CD4-positive, alpha-beta memory T cell (primary cell): ENCODE data around the gene ALG11. TPM values are rescaled to one million over a fixed set of nuclear protein-coding genes. Genes with fewer than 3 reads are reported as not detected.

Source experiments
- CTCF ChIA-PET: fragments of 350-600 bp; sonication (Branson Sonifier 250); formaldehyde crosslinking; loops from one replicate; lab custom pipeline; 2021; ENCODE audit warnings: inconsistent platforms; ENCODE audit not compliant: partially characterized antibody; lab: Charles Lee
- POLR2A ChIA-PET: fragments of 350-600 bp; sonication (Branson Sonifier 250); formaldehyde crosslinking; loops from one replicate; lab custom pipeline; 2021; ENCODE audit not compliant: partially characterized antibody; lab: Charles Lee
- DNase-seq, 5 donors: peaks; one replicate each; pipeline versions ENCODE4 v3.0.0 to v3.0.0-alpha.2; 2020 to 2022; ENCODE audit warnings: mixed read lengths in 1 of 5
- H3K27ac ChIP-seq: one replicate; pipeline ENCODE4 v1.7.0; 2013; ENCODE audit warnings: low read depth, low read length
- H3K27me3 ChIP-seq: 2 replicates; pipeline ENCODE4 v1.7.0; 2013; ENCODE audit warnings: mild to moderate bottlenecking, low read length, moderate library complexity; ENCODE audit not compliant: insufficient read depth
- H3K36me3 ChIP-seq: 2 replicates; pipeline ENCODE4 v1.7.0; 2013; ENCODE audit warnings: mild to moderate bottlenecking, low read length, moderate library complexity; ENCODE audit not compliant: insufficient read depth
- H3K4me1 ChIP-seq: 2 replicates; pipeline ENCODE4 v1.7.0; 2013; ENCODE audit warnings: mild to moderate bottlenecking, low read length, moderate library complexity; ENCODE audit not compliant: insufficient read depth
- H3K4me3 ChIP-seq, 2 donors: one replicate each; pipeline ENCODE4 v1.7.0; 2013; ENCODE audit warnings: low read length in 2 of 2, mild to moderate bottlenecking in 1 of 2
- H3K9me3 ChIP-seq, 2 donors: one replicate each; pipeline ENCODE4 v1.7.0; 2013; ENCODE audit warnings: low read length in 2 of 2, control low read depth in 1 of 2; ENCODE audit not compliant: control insufficient read depth in 1 of 2
- H3K27ac Mint-ChIP-seq, 7 donors: one replicate each; pipeline ENCODE4 v1.8.0; 2020 to 2021; ENCODE audit warnings: mixed read lengths in 7 of 7, mild to moderate bottlenecking in 6 of 7, inconsistent platforms in 3 of 7, moderate library complexity in 3 of 7
- H3K27me3 Mint-ChIP-seq, 2 donors: one replicate each; pipeline ENCODE4 v1.8.0; 2020 to 2021; ENCODE audit warnings: mixed read lengths in 2 of 2
- H3K36me3 Mint-ChIP-seq, 2 donors: one replicate each; pipeline ENCODE4 v1.8.0; 2020 to 2021; ENCODE audit warnings: mixed read lengths in 2 of 2, inconsistent platforms in 1 of 2, mild to moderate bottlenecking in 1 of 2
- H3K4me1 Mint-ChIP-seq, 4 donors: one replicate each; pipeline ENCODE4 v1.8.0; 2020 to 2021; ENCODE audit warnings: mixed read lengths in 4 of 4, mild to moderate bottlenecking in 1 of 4
- H3K4me3 Mint-ChIP-seq, 8 donors: one replicate each; pipeline ENCODE4 v1.8.0; 2020 to 2021; ENCODE audit warnings: mixed read lengths in 8 of 8, mild to moderate bottlenecking in 7 of 8, moderate library complexity in 6 of 8, inconsistent platforms in 3 of 8
- H3K9me3 Mint-ChIP-seq, 8 donors: one replicate each; pipeline ENCODE4 v1.8.0; 2020 to 2021; ENCODE audit warnings: mixed read lengths in 8 of 8, mild to moderate bottlenecking in 5 of 8, inconsistent platforms in 3 of 8, moderate library complexity in 1 of 8
- intact Hi-C: fragments of 100-400 bp; cut with micrococcal nuclease; formaldehyde crosslinking; loops from one replicate; pipeline ENCODE4 v1.15.1; 2023
- polyA plus RNA-seq, 2 donors: library from polyadenylated mRNA; unstranded; fragments of 300-500 nt; fragmentation: Illumina TruSeq; gene quantifications; one replicate each; pipeline ENCODE4 v1.2.3, GENCODE V29; 2021
- total RNA-seq, 2 experiments: library from RNA; stranded (reverse); gene quantifications; one replicate each; pipeline ENCODE4 v1.2.3, GENCODE V29; 2021

Gene ALG11
- total and polyA plus RNA-seq, 4 experiments from 2014 or later, result 23.3 to 42.2 (median 31.5) TPM

DNA sequence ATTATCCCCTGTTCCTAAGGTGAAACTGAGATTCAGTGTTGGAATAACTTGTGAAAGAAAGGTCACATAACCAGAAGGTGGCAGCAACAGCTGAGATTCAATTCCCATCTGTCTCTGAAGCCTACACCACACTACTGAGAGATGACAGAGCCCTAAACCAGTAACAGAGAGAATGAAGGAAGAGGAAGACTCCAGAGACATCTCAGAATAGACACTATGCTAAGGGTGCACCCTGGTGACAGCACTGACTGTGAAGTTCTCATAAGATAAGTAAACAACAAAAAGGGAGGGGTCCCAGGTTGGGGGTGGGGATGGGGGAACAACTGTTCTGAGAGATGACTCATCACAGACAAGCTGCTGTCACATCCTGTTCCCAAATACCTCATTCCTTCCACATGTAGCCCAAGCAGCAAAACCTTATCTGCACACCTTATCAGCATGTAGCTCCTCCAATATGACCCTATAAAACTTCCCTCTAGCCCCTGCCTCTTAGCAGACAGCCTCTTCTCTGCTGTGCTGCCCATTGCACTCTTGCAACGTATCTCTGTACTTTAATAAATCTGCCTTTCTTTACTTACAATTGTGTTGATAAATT is 58.8 kb downstream of the ALG11 start:
- no peaks in the 10 kb centered on the region for H3K4me1 ChIP-seq
- peaks cover 0 to 6% of the 10 kb centered on the region in 2 donors for H3K9me3 ChIP-seq
- H3K27ac Mint-ChIP-seq, result no peak overlapping the region
- DNase-seq, result peak in 1 of 5 donors; percentile 41
- peaks cover 18 to 26% of the 10 kb centered on the region in 2 donors for H3K27me3 Mint-ChIP-seq
- H3K36me3 Mint-ChIP-seq, result peaks cover 7% of the 10 kb centered on the region in 2 donors
- H3K27me3 ChIP-seq, result no peaks in the 10 kb centered on the region
- H3K36me3 ChIP-seq, result no peaks in the 10 kb centered on the region
- POLR2A ChIA-PET, result no interaction called here
- peaks cover 0 to 4% (median under 1%) of the 10 kb centered on the region in 4 donors for H3K4me1 Mint-ChIP-seq
- H3K27ac ChIP-seq, result no peak overlapping the region
- peaks cover 0 to 41% (median 33%) of the 10 kb centered on the region in 8 donors for H3K9me3 Mint-ChIP-seq
- H3K4me3 Mint-ChIP-seq, result no peak overlapping the region
- CTCF ChIA-PET, result interaction anchor here (1.3 kb wide), 1 partner anchor 34 kb away, joined by 3 read pairs; no protein-coding TSS in a partner anchor
- intact Hi-C loops, result no loop called here
- H3K4me3 ChIP-seq, result no peak overlapping the region

Other genes with a start within 250 kb of the ALG11 start
- 10 to 100 TPM; 23.6 to 24.3 TPM for gene DHRS12, start 208.2 kb upstream of the ALG11 start, total RNA-seq
- 10 to 100 TPM; 37.1 to 38.9 TPM for gene DHRS12, start 208.2 kb upstream of the ALG11 start, polyA plus RNA-seq
- gene TMEM272, start 167.2 kb upstream of the ALG11 start, total RNA-seq, result 1 to 10 TPM; 7.9 to 9.0 TPM
- under 1 TPM in 1 of 2 donors, not detected in 1; 0.41 TPM for gene TMEM272, start 167.2 kb upstream of the ALG11 start, polyA plus RNA-seq
- gene CCDC70, start 150.4 kb upstream of the ALG11 start, total RNA-seq, result not detected
- not detected for gene CCDC70, start 150.4 kb upstream of the ALG11 start, polyA plus RNA-seq
- gene ATP7B, start 948 bp upstream of the ALG11 start, total RNA-seq, result 1 to 10 TPM in 1 of 2 experiments, under 1 TPM in 1; 0.97 to 1.4 TPM
- under 1 TPM; 0.28 to 0.77 TPM for gene ATP7B, start 948 bp upstream of the ALG11 start, polyA plus RNA-seq
- 10 to 100 TPM; 15.7 to 16.1 TPM for gene UTP14C, start 12.3 kb downstream of the ALG11 start, total RNA-seq
- gene UTP14C, start 12.3 kb downstream of the ALG11 start, polyA plus RNA-seq, result 1 to 10 TPM; 1.9 to 2.8 TPM
- not detected for gene NEK5, start 116.7 kb downstream of the ALG11 start, total RNA-seq
- under 1 TPM in 1 of 2 donors, not detected in 1; 0.06 TPM for gene NEK5, start 116.7 kb downstream of the ALG11 start, polyA plus RNA-seq
- 1 to 10 TPM; 6.4 to 8.2 TPM for gene NEK3, start 147.2 kb downstream of the ALG11 start, total RNA-seq
- gene NEK3, start 147.2 kb downstream of the ALG11 start, polyA plus RNA-seq, result 1 to 10 TPM; 3.4 to 7.3 TPM